ENCODE data around the gene ACTN4. TPM values are rescaled to one million over a fixed set of nuclear protein-coding genes. Genes with fewer than 3 reads are reported as not detected.

Gene ACTN4
- total RNA-seq, 2 experiments from 2014 or later, result 86.8 to 178 TPM

GRCh38 chr19:38734426-38735256 is 87.2 kb downstream of the ACTN4 start:
- Histone ChIP-seq H3K4me3 (ENCODE audit: low read depth, low read length, poor library complexity, severe bottlenecking) (no peak overlapping the region), H3K9me2 (ENCODE audit: insufficient read depth, low read length) (no peaks in the 10 kb centered on the region), H3K9me3 (ENCODE audit: low read length) (no peaks in the 10 kb centered on the region), H3K79me2 (ENCODE audit: insufficient read depth, low read depth, low read length) (no peaks in the 10 kb centered on the region), H2AFZ (ENCODE audit: low read length) (peak overlapping the region; percentile 16; the same call in 1 of the 2 replicates), H3K36me3 (ENCODE audit: insufficient read depth, low read length) (peaks cover 12% of the 10 kb centered on the region; the same call in 1 of the 2 replicates), H3K4me2 (ENCODE audit: low read length) (peak overlapping the region; percentile 54), H3K27ac (ENCODE audit: low read depth, low read length, poor library complexity, severe bottlenecking) (peak overlapping the region; percentile 42), H3K4me1 (ENCODE audit: insufficient read depth, low read length, poor library complexity, severe bottlenecking) (peaks cover 20% of the 10 kb centered on the region), H4K20me1 (ENCODE audit: insufficient read depth, low read length) (no peaks in the 10 kb centered on the region)
- peak; percentile 66 for DNase-seq (ENCODE audit: low spot score)
- no TSS peak for BruUV-seq (replicated peaks)
- ChIA-PET CTCF (ENCODE audit: unreplicated experiment) (interaction anchor here (1.0 kb wide), 1 partner anchor 198 kb away, joined by 3 read pairs; no protein-coding TSS in a partner anchor), POLR2A (interaction anchor here (0.5 to 1.4 kb wide), 3 partner anchors 31 to 166 kb away, joined by 3 to 6 read pairs (median 4); partner anchors contain the start of gene NFKBIB)
- TF ChIP-seq EZH2phosphoT487 (IDR thresholded peaks at IDR 0.05; ENCODE audit: borderline replicate concordance, low read depth, low read length) (no peak), CTCF (conservative IDR thresholded peaks at IDR 0.05; ENCODE audit: low read length) (no peak)
- intact Hi-C loops (cut with micrococcal nuclease; ENCODE audit: unreplicated experiment), result loop anchor here (1.0 kb wide), 1 partner anchor 196 kb away; the partner anchor contains the start of genes MRPS12 and SARS2

DNA sequence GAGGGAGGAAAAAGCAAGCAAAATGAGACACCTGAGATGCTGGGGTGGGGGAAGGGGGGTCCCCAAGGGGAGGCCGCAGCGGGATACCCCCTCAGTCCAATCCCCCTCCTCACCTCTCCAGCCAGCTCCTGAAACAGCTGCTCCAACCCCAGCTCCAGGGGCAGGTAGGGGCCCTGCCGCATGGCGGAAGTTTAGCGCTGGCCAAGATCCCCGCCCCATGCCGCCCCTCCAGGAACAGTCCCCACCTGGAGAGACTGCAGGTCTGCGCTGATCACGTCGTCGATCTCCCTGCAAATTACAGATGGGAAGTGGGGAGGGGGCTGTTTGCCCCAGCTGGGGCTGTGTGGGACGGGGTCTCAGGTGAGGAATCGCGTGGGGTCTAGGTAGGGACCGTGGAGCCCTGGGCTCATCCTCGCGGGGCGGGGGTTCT is 87.8 kb downstream of the ACTN4 start:
- peak; percentile 25 for DNase-seq (ENCODE audit: low spot score)
- peaks cover 10% of the 10 kb centered on the region; the same call in 1 of the 2 replicates for H3K36me3 ChIP-seq (ENCODE audit: insufficient read depth, low read length)
- peak overlapping the region; percentile 54; the same call in 1 of the 2 replicates for H3K4me2 ChIP-seq (ENCODE audit: low read length)
- H3K4me3 ChIP-seq (ENCODE audit: low read depth, low read length, poor library complexity, severe bottlenecking), result no peak overlapping the region
- TF ChIP-seq CTCF (conservative IDR thresholded peaks at IDR 0.05; ENCODE audit: low read length), result no peak
- no peak for TF ChIP-seq EZH2phosphoT487 (IDR thresholded peaks at IDR 0.05; ENCODE audit: borderline replicate concordance, low read depth, low read length)
- H3K4me1 ChIP-seq (ENCODE audit: insufficient read depth, low read length, poor library complexity, severe bottlenecking), result peaks cover 20% of the 10 kb centered on the region
- H3K27ac ChIP-seq (ENCODE audit: low read depth, low read length, poor library complexity, severe bottlenecking), result peak overlapping the region; percentile 42
- H3K79me2 ChIP-seq (ENCODE audit: insufficient read depth, low read depth, low read length), result no peaks in the 10 kb centered on the region
- H2AFZ ChIP-seq (ENCODE audit: low read length), result peak overlapping the region; percentile 16; the same call in 1 of the 2 replicates
- ChIA-PET POLR2A (interaction anchor here (0.5 to 1.4 kb wide), 3 partner anchors 30 to 165 kb away, joined by 3 to 6 read pairs (median 4); partner anchors contain the start of gene NFKBIB), CTCF (ENCODE audit: unreplicated experiment) (interaction anchor here (1.0 kb wide), 1 partner anchor 198 kb away, joined by 3 read pairs; no protein-coding TSS in a partner anchor)
- H3K9me3 ChIP-seq (ENCODE audit: low read length), result no peaks in the 10 kb centered on the region
- no peaks in the 10 kb centered on the region for H4K20me1 ChIP-seq (ENCODE audit: insufficient read depth, low read length)
- no peaks in the 10 kb centered on the region for H3K9me2 ChIP-seq (ENCODE audit: insufficient read depth, low read length)
- BruUV-seq (replicated peaks), result no TSS peak
- intact Hi-C loops (cut with micrococcal nuclease; ENCODE audit: unreplicated experiment), result no loop called here
